Measurements from ENCODE around the gene ASTN2. TPM values are rescaled to one million over a fixed set of nuclear protein-coding genes. Genes with fewer than 3 reads are reported as not detected.

The ASTN2 gene
- total RNA-seq, 2 donors from 2014 or later: 113 to 153 TPM

GRCh38 chr9:116395699-116396037 is 1019.2 kb downstream of the ASTN2 start:
- no peak for DNase-seq (ENCODE audit: low spot score)
- Histone ChIP-seq H3K36me3 (no peaks in the 10 kb centered on the region), H3K27me3 (replicated peaks; ENCODE audit: insufficient read depth) (no peaks in the 10 kb centered on the region), H3K4me1 (replicated peaks) (no peaks in the 10 kb centered on the region), H3K4me3 (no peak overlapping the region), H3K9me3 (no peaks in the 10 kb centered on the region), H3K27ac (no peak overlapping the region)
- WGBS: 98% methylated on average over 3 of the region's 3 CpGs
- TF ChIP-seq POLR2AphosphoS5 (IDR thresholded peaks at IDR 0.05) (no peak), POLR2A (IDR thresholded peaks at IDR 0.05) (no peak), CTCF (IDR thresholded peaks at IDR 0.05) (no peak)
- intact Hi-C loops (cut with DNase I): no loop called here

- intact Hi-C loops (cut with DNase I): no loop called here
- WGBS: 91% methylated on average over 5 of the region's 5 CpGs
Measured at GRCh38 chr9:116394894-116395698, 1019.8 kb downstream of the ASTN2 start.

GRCh38 chr9:116394070-116394469 is 1020.8 kb downstream of the ASTN2 start:
- DNase-seq (ENCODE audit: low spot score): no peak
- intact Hi-C loops (cut with DNase I): no loop called here
- no peak for TF ChIP-seq POLR2A (IDR thresholded peaks at IDR 0.05)
- no peak for TF ChIP-seq CTCF (IDR thresholded peaks at IDR 0.05)
- TF ChIP-seq POLR2AphosphoS5 (IDR thresholded peaks at IDR 0.05): no peak
- H3K36me3 ChIP-seq: no peaks in the 10 kb centered on the region
- H3K27me3 ChIP-seq (replicated peaks; ENCODE audit: insufficient read depth): no peaks in the 10 kb centered on the region
- no peaks in the 10 kb centered on the region for H3K4me1 ChIP-seq (replicated peaks)
- H3K9me3 ChIP-seq: no peaks in the 10 kb centered on the region
- 90% methylated on average over 6 of the region's 6 CpGs for WGBS
- no peak overlapping the region for H3K4me3 ChIP-seq
- no peak overlapping the region for H3K27ac ChIP-seq

More at GRCh38 chr9:116394894-116395698, 1019.8 kb downstream of the ASTN2 start:
- Histone ChIP-seq H3K27ac (no peak overlapping the region), H3K4me3 (no peak overlapping the region), H3K36me3 (no peaks in the 10 kb centered on the region), H3K9me3 (no peaks in the 10 kb centered on the region), H3K27me3 (replicated peaks; ENCODE audit: insufficient read depth) (no peaks in the 10 kb centered on the region), H3K4me1 (replicated peaks) (no peaks in the 10 kb centered on the region)
- DNase-seq (ENCODE audit: low spot score): no peak
- no peak for TF ChIP-seq POLR2A (IDR thresholded peaks at IDR 0.05)
- no peak for TF ChIP-seq POLR2AphosphoS5 (IDR thresholded peaks at IDR 0.05)
- TF ChIP-seq CTCF (IDR thresholded peaks at IDR 0.05): no peak

- TF ChIP-seq CTCF (IDR thresholded peaks at IDR 0.05): no peak
- no peak for TF ChIP-seq POLR2AphosphoS5 (IDR thresholded peaks at IDR 0.05)
- no peak for TF ChIP-seq POLR2A (IDR thresholded peaks at IDR 0.05)
- no peaks in the 10 kb centered on the region for H3K27me3 ChIP-seq (replicated peaks; ENCODE audit: insufficient read depth)
- no peak for DNase-seq (ENCODE audit: low spot score)
- intact Hi-C loops (cut with DNase I): no loop called here
- no peaks in the 10 kb centered on the region for H3K9me3 ChIP-seq
- no peaks in the 10 kb centered on the region for H3K4me1 ChIP-seq (replicated peaks)
- no peak overlapping the region for H3K4me3 ChIP-seq
- H3K36me3 ChIP-seq: no peaks in the 10 kb centered on the region
- no peak overlapping the region for H3K27ac ChIP-seq
- 91% methylated on average over 1 of the region's 1 CpG for WGBS
Measured at GRCh38 chr9:116393198-116393597, 1021.7 kb downstream of the ASTN2 start.

GRCh38 chr9:116391306-116391900 is 1023.5 kb downstream of the ASTN2 start:
- no peak overlapping the region for H3K4me3 ChIP-seq

More at GRCh38 chr9:116391306-116391900, 1023.5 kb downstream of the ASTN2 start:
- Histone ChIP-seq H3K27me3 (replicated peaks; ENCODE audit: insufficient read depth) (no peaks in the 10 kb centered on the region), H3K4me1 (replicated peaks) (no peaks in the 10 kb centered on the region), H3K36me3 (no peaks in the 10 kb centered on the region), H3K9me3 (no peaks in the 10 kb centered on the region), H3K27ac (no peak overlapping the region)
- WGBS: 85% methylated on average over 4 of the region's 4 CpGs
- TF ChIP-seq POLR2AphosphoS5 (IDR thresholded peaks at IDR 0.05) (no peak), CTCF (IDR thresholded peaks at IDR 0.05) (no peak), POLR2A (IDR thresholded peaks at IDR 0.05) (no peak)
- intact Hi-C loops (cut with DNase I): no loop called here
- no peak for DNase-seq (ENCODE audit: low spot score)

All from prostate gland (tissue), 2 donors.